Fibroblast of upper back skin (primary cell): ENCODE measurements around the gene ARHGAP30.
A peak's percentile ranks its signal among the peaks of the same experiment; 100 is the strongest.

Experiments used
- DNase-seq: peaks from one replicate; pipeline ENCODE4 v3.0.0-alpha.2; 2013

The ARHGAP30 gene

DNA sequence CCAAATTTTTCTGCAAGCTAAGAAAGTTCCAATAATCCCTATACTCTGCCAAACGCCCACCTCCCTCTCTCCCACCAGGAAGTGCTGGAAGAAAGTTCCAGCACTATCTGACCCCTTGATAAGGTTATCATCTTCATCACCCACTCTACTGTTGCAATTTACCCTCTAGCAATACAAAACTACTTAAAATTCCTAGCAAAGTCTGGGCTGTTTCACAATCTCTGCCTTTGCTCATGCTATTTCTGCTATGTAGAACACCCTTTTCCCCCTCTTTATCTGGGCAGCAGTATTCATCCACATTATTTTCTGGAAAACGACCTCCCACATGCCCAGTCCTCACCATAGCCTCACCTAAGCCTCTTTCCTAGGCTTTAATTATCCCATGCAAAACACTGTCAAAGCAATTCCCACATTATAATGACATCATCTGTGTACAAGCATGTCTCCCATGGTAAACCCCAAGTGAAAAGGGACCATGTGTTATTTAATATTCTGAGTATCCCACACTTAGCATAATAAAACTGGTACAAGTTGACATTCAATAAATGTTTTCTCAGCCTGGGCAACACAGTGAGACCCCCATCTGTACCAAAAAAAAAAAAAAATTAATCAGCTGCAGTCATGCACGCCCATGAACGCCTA, 60.7 kb downstream of the ARHGAP30 start:
- DNase-seq = no peak

DNA sequence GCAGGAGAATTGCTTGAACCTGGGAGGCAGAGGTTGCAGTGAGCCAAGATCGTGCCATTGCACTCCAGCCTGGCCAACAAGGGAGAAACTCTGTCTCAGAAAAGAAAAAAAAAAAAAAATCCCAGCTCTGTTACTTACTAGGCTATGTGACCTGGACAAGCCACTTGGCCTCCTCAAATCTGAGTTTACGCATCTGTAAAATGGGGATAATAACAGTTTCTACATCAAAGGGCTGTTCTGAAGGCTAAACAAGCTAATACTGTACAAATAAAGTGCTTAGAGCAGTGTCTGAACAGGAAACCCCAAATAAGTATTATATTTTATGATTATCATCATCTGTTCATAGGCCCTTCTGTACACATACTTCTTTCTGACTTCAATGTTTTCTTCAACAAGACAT, 62.3 kb downstream of the ARHGAP30 start:
- no peak for DNase-seq

DNA sequence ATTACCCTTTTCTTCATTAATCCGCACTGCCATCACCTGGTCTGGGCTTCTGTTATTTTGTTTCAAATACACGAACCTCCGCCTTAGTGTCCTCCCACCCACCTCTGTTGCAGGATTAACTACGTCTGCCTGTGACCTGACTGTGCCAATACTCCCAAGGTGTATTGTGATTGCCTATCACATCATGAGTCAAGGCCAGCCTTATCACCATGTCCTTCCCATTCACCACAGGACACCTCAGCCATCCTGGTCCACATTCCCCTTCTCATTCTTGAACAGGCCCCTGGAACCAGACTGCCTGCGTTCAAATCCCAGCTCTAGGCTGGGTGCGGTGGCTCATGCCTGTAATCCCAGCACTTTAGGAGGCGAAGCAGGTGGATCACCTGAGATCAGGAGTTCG, 63.1 kb downstream of the ARHGAP30 start:
- DNase-seq = no peak

DNA sequence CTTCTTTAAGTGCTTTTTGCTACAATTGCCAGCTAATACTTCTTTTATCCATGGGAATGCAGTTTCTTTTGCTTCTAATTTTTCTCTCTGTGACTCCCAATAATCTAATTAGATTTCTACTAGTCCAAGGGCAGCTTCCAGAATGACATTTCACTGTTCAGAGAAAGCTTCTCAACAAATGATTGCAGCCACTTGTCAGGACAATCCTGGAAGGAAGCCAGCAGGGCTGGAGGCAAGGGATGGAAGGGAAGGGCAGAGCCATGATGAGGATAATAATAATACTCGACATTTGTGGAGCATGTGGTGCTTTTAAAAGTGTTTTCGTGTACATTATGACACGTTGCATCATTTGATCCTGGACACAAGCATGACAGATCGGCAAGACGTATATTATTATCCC, 68.2 kb downstream of the ARHGAP30 start:
- no peak for DNase-seq

DNA sequence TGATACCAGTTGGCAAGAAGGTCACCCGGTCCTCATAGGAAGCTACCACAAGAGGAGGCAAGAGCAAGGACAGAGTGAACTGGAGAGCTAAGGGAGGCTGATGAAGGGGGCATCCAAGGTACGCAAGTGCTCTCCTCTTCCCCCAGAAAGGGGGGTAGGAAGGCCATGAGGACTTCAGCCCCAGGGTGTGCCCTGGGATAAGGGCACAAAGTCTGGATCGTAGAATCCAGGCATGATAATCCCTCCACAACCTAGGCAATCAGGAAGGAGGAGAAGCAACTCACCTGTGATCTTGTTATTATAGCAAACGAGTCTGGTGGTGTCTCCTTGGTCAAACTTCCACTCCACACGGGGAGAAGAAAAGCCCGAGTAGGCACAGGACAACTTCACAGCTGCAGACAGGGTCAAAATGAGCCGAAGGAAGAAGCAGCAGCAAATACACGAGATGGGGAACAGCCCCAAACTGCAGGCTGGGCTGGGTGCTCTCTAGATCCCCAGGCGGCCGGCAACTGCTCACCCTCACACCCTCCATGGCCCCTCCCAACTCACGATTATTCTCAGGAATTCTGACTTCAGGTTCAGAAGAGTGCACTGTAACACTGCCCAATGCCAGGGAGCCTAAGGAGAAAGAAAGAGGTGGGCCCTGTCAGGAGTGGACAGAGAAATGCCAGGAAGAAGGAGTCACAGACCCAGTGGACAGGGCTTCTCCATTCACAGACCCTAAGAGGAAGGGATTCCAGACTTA, 68.8 kb downstream of the ARHGAP30 start:
- DNase-seq = no peak

DNA sequence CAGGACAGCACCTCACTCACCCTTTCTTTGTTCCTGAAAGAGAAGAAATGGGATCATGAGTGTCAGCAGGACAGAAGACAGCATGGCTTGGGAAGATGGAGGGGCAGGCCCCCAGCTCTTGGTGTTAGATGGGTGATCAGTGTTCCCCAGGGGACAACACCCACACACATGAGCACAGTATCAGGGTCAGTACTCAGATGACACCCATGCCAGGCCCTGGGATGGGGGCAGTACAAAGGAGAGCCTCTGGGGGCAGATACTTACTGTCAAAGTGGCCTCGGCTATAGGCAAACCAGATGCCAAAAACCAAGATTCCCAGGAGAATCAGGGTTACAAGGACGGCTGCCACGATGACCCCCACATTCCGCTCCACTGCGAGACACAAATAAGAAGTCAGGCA, 70.3 kb downstream of the ARHGAP30 start:
- DNase-seq = no peak

DNA sequence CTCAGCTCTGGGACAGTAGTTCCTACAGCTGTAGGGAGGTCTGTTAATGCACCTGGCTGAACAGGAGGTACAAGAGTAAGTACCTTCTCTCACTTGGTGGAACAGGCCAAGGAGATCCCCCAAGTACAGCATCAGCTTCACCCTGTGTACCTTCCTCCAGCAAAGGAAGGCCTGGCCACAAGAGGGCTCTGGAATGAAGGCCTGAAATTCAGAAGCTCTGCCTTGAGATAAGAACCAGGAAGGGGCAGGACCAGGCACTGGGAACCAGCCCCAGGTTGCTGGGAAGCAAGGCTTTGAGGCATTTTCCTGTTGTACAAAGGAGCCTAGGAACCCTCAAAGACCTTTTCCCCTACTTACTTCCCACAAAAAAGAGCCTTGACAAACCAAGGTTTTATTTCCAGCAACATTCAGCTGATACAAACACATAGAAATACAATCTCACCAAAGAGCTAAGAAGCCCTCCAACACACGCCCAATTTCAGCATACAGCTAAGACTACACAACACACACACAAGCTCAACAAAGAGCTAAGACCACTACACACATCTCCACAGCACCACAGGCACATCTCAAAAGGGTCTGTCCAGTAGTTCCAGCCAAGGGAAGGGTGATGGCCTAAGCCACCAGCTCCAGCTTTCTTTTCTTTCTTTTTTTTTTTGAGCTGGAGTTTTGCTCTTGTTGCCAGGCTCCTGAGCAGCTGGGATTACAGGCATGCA, 72.2 kb downstream of the ARHGAP30 start:
- peak; percentile 50 for DNase-seq
